HG03354 (cell line): ENCODE measurements around the gene C11orf65.
"Not testable (repeated sequence)": the region's sequence is repeated elsewhere in the genome, so short reads cannot be mapped to it uniquely, and the experiment has no call there.

Experiments used
- ATAC-seq: cut with Tn5 transposase; IDR thresholded peaks from one replicate; pipeline ENCODE4 v1.9.1; 2021; ENCODE audit warnings: mild to moderate bottlenecking; ENCODE audit not compliant: unreplicated experiment, poor library complexity, severe bottlenecking

Gene C11orf65

GRCh38 chr11:108392353-108392752 is 75.0 kb downstream of the C11orf65 start:
- ATAC-seq, result no peak

- no peak for ATAC-seq
Measured at GRCh38 chr11:108388576-108388975, 78.8 kb downstream of the C11orf65 start.

GRCh38 chr11:108373505-108373904 is 93.8 kb downstream of the C11orf65 start:
- not testable (repeated sequence) for ATAC-seq

DNA sequence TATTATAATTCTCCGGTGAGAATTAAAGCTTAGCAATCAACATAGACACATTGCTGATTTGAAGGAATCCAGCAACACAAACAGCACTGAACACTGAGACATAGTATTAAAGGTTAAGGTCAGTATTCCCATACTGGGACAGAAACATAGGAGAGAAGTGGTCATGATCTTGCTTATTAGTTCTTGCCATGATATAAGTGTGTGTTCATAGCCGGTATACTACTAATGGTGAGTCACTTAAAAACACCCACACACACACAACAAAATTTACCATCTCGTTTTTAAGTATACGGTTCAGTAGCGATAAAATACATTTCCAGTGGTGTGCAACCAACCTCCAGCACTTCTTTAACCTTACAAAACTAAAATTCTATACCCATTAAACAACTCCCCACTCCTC is 96.3 kb downstream of the C11orf65 start:
- ATAC-seq, result no peak

- no peak for ATAC-seq
Measured at GRCh38 chr11:108370315-108370714, 97.0 kb downstream of the C11orf65 start.

- ATAC-seq, result no peak
Measured at GRCh38 chr11:108369064-108369463, 98.3 kb downstream of the C11orf65 start.

- no peak for ATAC-seq
Measured at GRCh38 chr11:108368134-108368533, 99.2 kb downstream of the C11orf65 start.

DNA sequence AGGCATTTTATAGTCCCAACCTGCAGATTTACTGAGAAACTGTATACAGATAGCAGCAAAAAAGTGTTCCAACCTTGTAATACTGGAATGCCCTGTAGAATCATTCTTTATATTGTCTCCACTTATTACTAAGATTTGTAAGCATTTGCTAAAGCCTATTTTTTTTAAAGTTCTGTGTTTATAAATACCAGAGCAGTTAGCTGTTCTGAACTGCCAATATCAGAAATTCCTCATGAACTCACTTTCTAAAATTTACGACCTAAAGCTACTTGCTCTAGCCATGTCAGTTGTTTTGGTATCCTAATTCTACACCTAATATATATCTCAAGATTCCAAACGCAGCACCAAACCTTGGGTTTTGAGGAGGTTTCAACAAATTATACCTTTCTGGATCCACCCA is 103.2 kb downstream of the C11orf65 start:
- no peak for ATAC-seq

GRCh38 chr11:108351468-108351867 is 115.9 kb downstream of the C11orf65 start:
- no peak for ATAC-seq

DNA sequence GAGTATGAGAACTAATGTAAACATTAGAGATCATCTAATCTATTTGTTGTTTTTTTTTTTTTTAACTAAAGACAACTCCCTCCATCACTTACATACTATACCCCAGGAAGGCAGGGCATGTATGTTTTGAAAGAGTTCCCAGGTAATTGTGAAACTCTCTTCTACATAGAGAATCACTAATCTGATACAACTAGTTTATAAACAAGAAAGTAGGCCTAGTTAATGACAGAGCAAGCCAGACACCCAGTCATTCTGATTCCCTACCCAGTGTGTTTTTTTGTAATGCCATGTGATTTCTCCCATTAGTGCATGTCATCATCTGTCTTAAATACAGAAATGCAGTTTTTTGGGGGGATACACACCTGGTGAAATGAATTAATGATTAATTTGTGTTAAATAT is 120.9 kb downstream of the C11orf65 start:
- ATAC-seq, result no peak

DNA sequence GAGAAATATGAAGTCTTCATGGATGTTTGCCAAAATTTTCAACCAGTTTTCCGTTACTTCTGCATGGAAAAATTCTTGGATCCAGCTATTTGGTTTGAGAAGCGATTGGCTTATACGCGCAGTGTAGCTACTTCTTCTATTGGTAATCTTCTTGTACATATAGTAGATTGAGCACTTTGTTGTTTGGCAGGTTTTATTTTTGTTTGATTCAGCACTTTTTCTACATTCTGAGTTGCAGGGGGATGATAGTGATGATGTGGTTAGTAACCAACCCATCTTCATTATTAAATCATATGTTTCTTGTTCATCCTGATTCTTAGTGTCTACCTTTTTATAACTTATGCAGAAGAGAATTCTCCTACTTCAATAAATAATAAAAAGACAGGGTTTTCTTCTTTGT is 121.6 kb downstream of the C11orf65 start:
- ATAC-seq, result no peak

GRCh38 chr11:108343714-108344113 is 123.6 kb downstream of the C11orf65 start:
- no peak for ATAC-seq

DNA sequence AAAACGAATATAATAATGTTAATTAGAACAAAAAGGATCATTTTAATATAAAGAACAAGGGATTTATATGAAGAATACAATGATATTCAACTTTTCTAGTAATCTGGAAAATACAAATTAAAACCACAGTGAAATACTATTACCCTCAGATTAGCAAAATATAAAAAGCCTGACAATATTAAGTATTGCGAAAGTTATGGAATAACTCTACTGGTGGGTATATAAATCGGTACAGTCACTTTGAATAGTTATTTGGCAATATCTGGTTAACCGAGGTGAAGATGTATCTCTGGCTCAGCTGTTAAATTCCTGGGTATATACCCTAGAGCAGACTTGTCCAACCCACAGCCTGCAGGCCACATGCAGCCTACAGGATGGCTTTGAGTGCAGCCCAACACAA is 125.7 kb downstream of the C11orf65 start:
- ATAC-seq, result no peak

DNA sequence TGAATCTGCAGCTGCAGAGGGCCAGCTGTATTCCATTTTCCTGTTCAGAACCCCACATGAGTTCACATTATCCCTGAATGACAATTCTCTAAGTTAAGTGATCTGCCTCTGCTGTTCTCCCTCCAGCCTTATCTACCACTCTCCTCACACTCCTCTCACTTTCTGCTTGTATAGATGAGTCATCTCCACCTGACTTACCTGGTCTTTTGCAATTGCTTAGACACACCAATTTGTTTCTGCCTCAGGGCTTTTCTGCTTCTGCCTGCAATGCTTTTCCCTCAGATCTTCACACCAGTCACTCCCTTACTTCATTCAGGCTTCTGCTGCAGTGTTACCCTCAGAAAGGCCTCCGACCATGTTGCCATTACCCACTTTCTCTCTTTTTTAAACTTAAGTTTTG is 126.4 kb downstream of the C11orf65 start:
- no peak for ATAC-seq

- ATAC-seq, result no peak
Measured at GRCh38 chr11:108338750-108339149, 128.6 kb downstream of the C11orf65 start.

GRCh38 chr11:108333403-108333899 is 133.9 kb downstream of the C11orf65 start:
- ATAC-seq, result no peak
